HG02943 (cell line): ENCODE data around the gene PSMA2.

Experiments
- ATAC-seq: cut with Tn5 transposase; IDR thresholded peaks from one replicate; pipeline ENCODE4 v1.9.1; 2021; ENCODE audit warnings: mild to moderate bottlenecking, low read depth, moderate library complexity; ENCODE audit not compliant: unreplicated experiment

The PSMA2 gene

DNA sequence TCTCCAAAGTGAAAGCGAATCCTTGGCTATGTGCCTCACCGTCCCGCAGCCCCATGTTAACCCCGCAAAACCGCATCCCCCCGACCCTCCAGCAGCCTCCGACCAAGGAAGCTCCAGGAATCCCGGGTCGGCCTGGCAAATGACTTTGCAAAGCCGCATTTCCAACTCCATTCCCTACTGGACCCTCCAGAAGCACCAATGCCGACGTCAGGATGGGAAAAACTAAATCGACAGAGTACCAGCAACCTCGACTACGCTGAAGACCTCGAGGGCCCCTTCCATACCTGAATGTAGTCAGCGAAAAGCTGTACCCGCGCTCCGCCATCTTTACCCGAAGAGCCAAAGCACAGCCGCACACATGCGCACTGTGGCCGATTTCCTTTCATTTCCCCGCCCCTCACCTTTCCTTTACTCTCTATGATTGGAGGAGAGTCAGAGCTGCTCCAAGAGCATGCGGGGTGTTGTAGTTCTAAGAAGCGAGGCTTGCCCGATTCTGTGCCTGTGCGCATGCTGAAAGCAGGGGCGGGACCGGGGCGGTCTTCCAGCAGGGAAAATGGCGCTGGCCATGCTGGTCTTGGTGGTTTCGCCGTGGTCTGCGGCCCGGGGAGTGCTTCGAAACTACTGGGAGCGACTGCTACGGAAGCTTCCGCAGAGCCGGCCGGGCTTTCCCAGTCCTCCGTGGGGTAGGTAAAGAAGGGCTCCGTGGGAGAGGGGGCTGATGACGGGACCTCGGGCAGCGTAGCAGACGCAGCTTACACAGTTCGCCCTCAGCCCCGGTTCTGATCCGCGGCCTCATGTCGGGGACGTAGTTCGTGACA, at the start of gene PSMA2, which contains the start of gene MRPL32:
PSMA2 (minus strand) TSS at position 341 of the 818 bp plus-strand sequence; CDS start at position 325, 16 bp downstream.
MRPL32 (plus strand) TSS at position 543 of the 818 bp plus-strand sequence; CDS start at position 554, 11 bp downstream.
- ATAC-seq = peak; percentile 100

DNA sequence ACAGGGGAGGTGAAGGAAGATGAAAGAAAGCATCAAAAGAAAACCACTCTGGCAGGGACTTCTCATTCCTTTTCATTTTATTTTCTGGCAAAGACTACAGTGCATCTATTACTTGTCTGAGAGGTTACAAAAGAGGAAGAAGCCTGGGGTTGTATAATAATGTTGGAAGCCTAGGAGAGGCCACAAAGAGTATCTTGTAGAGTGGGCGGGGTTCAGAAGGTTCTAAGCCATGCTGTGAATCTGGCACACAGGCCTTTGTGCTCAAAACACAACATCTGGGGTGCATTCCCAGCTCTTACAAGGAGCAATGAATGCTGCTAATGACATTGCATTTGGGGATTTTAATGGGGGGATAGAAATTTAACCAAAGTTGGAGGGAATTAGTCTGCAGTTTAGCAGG, 49.6 kb upstream of the PSMA2 start:
- no peak for ATAC-seq

DNA sequence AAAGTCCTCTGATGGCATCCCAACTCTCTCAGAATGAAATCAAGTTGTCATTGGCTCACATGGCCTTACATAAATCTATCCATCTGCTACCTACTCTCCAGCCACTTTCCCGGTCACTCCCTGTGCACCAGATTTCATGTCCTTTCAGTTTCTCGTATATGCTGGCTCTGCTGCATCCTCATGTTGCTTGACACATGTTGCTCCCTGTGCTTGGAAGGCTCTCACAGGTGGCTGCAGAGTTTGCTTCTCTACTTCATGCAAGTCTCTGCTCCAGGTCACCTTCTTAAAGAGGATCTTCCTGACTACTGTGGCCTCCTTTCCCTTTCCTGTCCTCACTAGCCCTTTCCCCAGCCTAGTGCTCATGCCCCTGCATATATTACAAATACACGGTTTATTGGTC, 48.5 kb upstream of the PSMA2 start:
- ATAC-seq = no peak

DNA sequence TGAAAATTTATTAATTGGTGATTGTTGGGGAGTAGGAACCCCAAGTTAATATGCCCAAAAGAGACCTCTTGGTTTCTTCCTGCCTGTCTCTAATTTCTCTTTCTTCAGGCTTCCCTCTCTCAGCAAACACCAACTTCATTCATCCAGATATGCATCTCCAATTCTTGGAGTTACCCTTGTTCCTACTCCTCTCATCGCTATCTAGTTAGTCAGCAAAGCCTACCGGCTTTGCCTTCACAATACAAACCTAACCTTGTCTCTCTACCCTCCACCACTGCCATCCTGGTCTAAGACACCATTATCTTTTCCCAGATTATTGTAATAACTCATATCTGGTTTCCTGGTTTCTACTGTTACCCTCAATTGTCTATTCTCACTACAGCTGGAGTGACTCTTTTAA, 48.1 kb upstream of the PSMA2 start:
- ATAC-seq = no peak

DNA sequence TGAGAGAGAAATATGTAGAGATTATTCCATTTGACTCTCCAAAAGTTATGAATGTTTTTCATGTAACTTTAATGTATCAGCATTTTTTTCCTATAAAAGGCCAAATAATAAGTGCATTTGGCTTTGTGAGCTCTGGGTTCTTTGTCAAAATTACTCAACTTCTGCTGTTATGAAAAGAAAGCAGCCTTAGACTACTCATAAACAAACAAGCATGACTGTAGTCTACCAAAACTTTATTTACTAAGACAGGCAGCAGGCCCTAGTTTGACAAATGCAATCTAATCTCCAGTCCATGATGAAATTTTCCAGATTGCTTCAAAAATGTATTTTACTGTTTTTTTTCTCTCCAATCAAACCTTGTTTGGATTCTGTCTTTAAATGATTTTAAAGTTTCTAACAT, 46.5 kb upstream of the PSMA2 start:
- ATAC-seq = no peak

DNA sequence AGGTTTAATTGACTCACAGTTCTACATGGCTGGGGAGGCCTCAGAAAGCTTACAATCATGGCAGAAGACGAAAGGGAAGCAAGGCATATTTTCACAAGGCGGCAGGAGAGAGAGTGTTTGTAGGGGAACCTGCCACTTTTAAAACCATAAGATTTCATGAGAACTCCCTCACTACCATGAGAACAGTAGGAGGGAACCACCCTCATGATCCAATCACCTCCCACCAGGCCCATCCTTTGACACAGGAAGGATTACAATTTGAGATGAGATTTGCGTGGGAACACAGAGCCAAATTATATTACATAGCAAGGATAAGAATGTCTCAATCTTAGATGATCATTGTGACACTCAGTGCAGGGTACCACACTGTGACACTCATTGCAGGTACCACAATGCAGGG, 44.4 kb upstream of the PSMA2 start:
- ATAC-seq = no peak

DNA sequence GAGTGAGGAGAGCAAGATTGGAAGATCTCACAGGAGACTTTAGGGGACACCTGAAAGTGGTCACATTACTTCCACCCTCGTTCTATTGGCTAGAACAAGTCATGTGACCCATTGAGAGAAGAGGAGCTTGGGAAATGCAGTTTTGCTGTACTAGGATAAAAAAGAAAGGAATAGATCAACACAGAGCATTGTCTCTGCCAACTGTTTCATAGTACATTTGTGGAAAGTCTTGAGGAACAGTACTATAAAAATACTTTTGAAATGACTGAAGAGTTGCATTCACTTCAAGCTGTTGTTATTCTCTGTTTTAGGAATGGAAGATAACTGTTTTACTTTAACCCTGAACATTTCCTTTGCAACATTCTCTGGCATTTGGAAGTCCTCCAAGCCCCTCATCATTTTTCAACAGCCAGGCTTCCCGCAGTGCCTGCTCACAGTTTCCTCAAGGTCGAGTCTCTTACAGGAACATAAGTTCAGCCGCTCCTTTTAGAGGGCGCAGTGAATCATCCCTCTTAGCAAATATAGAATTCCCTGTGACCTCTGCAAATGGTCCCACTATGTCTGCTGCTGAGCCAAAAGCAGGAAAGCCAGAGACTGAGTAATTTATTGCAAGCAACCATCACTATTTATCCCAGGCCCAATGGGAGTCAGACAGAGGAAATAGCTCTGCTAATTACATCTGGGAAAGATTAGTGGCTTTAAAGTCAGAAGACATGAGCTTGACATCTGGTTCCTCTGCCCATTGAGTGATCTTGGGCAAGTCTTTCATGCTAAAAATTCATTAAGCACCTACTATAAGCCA, 40.9 kb upstream of the PSMA2 start:
- no peak for ATAC-seq

DNA sequence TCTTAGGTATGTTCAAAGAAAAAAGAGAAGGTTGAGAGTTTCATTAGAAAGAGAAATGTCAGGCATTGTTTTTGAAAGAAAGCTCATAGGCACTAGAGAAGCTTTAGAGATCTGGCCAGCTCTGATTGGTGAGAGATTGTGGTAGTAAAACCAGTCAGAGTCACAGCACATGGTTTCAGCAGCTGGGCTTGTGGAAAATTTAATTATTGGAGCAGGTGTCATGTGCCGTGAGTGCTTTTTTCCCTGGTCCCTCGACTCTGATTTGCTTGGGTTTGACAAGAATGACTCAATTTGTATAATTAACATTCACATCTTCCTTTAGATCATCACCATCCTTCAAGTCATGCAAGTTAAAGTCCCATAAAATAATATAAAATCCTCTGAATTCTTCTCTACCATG, 35.4 kb upstream of the PSMA2 start:
- no peak for ATAC-seq

DNA sequence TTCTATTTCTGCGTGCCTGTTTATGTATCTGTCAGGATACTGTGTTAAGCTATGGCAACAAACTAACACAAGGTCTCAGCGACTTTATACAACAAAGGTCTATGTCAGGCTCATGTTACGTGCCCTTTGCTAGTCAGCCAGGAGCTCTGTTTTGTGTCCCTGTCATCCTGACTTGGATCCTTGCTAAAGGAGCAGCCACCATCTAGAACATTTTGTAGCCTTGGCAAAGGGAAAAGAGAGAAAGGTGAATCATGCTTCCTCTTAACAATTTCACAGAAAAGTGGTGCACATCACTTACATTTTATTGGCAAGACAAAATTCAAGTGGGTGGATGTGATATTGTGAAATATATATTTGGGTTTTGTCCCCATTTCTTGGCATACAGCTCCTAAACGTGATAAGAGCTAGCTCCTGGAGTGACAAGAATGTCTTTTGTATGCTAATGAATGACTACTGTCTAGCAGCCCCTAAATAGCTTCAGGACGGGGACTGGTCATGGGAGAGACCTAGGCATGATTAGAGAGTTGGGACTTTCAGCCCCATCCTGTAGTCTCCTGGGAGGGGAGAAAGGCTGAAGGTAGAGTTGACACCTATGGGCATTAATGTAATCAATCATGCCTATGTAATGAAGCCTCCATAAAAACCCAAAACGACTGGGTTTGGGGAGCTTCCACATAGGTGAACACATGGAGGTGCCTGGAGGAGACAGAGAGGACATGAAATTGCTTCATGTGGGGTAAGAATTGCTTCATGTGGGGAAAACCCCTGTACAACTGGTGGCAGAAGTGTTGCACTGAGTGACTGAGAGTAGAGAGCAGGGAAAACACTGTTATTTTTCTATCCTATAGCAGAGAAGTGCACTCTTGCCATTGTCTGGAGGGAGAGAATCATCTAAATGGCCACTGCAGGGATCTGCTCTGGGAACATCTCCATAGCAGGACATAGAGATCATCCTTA, 33.2 kb upstream of the PSMA2 start:
- ATAC-seq = no peak

DNA sequence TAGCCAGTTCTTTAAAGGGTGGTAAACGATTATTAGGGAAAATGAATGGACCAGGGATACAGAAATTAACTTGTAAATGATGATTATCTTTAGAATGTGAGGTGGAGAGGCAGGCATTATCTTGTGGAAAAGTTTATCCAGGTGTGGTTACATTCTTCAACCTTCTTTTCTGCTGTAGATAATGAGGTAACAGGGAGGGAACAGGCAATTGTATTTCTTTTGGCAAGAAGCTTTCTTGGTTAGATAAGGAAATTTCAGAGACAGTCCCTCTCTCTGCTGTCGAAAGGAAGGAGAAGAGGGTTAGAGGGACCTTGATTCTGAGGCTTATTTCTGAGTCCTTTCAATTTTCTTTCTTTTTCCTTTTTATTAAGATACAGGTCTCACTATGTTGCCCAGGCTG, 32.3 kb upstream of the PSMA2 start:
- no peak for ATAC-seq

DNA sequence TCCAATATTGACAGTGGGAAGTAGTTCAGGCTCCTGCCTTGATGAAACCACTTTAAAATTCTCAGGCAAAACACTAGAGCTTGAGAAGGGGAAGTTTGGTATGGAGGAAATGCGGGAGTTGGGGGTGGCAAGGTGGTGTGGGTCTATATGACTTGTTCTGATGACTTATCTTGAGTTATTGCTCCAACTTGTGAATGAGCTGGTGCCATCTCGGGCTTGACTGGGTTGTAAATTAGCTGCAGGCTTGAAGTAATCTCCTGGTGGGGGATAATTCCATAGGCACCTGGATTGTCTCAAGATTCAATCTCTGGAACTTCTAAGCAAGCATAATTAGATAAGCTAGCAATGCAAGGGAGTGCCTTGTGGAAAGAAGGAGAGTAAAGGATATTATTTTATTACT, 29.2 kb upstream of the PSMA2 start:
- no peak for ATAC-seq

DNA sequence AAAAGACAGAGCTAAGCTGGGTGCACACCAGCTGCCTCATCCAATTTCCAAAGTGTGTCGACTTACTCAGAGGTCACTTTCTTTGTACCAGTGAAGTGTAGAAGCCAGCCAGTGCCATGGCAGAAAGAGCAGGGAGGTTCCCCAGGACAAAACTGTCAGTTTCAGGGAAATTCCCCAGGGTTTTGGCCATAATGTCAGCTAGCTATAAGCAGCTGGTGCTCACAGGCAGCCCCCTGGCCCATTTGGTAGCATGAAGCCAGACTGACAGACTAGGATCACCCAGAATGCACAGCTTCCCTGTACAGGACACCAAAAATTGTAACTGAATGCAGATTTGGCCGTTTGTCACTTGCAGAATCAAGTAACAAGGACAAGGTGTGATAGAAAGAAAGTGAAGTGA, 28.8 kb upstream of the PSMA2 start:
- no peak for ATAC-seq

DNA sequence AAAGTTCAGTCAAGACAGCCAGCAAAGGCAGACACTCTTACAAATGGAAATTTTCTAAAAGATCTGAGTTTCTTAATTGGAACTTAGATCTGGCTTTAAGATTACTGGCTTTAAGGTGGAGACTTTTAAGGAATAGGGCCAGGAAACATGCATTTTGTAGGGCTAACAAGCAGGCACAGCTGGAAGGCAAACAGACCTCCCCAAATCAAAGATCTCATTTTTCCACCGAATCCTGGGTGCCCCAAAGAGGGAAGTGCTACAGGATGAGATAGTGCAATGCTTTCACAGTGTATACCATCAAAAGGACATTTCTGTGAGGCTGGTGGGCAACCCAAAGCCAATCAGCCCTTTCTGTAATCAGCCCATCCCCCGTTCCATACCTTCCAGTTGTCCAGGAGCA, 27.6 kb upstream of the PSMA2 start:
- no peak for ATAC-seq

DNA sequence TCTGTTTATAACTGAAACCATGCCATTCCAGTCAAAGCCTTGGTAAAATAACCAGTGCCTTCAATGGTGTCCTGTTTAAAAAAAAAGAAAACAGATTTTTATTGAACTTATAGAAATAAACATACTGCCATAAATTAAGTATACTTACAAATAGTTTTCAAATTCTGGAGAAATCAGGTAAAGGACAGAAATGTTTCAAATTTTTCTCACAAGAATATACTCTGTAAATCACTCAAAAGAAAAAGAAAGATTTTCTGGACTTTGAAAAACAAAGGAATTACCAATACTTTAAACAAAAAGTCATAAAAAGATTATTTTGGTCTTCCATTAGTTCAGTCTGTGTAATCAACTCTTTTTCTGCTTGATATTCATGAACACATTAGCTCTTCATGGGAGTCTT, 24.1 kb upstream of the PSMA2 start:
- no peak for ATAC-seq

DNA sequence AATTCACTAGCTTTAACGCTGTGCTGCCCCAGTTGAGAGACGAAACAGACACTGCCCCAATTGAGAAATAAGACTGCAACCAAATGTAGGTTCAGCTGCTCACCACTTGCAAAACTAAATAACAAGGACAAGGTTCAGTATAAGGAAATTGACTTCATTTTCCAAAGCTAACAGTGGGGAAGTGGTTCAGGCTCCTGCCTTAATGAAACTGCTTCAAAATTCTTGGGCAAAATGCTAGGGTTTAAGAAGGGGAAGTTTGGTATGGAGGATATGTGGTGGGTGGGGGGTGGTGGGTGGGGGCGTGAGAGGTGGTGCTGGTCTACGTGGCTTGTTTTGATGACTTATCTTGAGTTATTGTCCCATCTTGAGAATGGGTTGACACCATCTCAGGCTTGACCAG, 22.0 kb upstream of the PSMA2 start:
- no peak for ATAC-seq

DNA sequence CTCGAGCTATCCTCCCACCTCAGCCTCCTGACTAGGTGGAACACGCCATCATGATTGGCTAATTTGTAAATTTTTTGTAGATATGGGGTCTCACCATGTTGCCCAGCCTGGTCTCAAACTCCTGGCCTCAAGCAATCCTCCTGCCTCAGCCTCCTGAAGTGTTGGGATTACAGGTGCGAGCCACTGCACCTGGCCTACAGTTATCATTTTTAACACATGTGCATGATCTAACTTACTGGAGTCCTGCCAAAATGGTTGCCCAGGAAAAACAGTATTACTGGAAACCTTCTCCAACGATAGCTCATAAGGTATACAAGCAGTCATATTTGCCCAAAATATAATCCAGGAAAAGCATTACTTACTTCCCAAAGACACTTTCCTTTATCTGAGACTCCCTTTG, 20.4 kb upstream of the PSMA2 start:
- no peak for ATAC-seq

DNA sequence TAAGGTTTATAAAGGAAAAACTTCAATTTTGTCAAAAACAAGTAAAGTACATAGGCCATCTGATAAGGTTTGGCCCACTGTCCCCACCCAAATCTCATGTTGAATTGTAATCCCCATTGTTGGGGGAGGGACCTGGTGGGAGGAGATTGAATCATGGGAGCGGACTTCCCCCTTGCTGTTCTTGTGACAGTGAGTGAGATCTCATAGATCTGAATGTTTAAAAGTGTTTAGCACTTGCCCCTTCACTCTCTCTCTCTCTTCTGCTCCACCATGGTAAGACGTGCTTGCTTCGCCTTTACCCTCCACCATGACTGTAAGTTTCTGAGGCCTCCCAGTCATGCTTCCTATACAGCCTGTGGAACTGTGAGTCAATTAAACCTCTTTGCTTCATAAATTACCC, 18.4 kb upstream of the PSMA2 start:
- no peak for ATAC-seq

DNA sequence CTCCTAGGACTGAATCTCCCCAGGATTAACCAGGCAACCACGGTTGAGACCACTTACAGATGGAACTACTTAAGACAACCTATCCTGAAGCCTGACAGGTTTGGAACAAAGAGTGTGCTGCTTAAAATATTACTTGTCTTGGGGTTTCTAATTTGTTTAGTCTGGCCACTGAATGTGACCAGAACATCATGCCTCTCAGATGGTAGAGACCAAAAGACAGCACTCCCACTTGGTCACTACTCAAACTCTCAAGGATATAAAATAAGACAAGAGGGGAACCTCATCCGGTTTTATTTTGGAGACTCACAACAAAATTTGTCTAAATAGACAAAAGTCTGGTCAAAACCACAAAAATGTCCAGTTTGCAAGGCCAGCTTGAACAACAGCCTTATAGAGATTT, 15.5 kb upstream of the PSMA2 start:
- no peak for ATAC-seq

DNA sequence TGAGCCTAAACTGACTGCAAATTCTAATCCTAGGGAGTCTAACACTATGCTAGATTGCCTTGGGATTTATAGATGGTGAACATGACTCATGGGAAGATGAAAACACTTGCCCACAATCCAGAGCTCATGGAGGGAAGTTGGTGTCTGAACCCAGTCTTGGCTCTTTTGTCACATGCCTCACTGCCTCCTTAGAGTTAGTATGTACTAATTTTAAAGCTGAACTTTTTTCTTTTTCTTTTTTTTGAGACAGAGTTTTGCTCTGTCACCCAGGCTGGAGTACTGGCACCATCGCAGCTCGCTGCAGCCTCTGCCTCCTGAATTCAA, 14.6 kb upstream of the PSMA2 start:
- ATAC-seq = no peak

DNA sequence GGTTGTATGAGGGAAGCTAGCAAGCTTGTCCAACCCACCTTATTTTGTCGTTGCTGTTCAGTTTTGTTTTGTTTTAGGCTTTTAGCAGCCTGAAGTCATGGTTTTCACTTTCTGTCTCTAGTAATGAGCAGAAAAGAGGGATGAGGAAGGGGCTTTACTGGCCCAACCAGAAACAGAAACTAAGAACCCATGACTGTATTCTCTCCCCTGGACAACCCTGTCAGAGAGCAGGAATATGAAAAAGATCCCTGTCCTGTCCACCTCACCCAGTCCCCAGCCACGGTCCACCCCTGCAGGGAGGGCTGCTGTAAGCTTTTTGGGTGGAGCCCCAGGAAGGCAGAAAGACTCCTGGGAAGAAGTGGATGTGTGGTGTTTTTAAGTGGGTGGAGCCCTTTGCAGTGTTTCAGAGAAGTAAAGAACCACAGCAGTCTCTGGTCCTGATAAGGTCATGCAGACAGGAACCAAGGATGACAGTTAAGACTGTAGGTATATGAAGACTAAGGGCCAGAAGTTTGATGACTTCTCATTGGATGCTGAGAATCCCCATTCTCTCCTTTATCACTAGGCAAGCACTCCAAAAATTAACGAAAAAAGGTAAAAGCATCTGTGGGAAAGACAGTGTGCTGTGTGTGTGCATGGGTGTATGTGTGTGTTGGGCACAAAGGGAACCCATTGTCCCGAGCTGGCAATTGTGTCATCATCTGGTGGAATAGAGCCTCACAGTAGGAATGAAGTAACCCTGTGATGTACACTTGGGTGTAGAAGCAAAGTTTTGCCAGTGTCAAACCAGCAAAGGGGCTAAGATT, 14.1 kb upstream of the PSMA2 start:
- ATAC-seq = no peak
